Caco-2 (cell line): Measurements from ENCODE around the gene AGGF1. TPM values are rescaled to one million over a fixed set of nuclear protein-coding genes. Genes with fewer than 3 reads are reported as not detected.

Experiments used
- BruUV-seq: library from RNA; stranded (reverse); fragments of 400-500 nt; replicated peaks from 2 replicates; lab custom pipeline; 2021; lab: Mats Ljungman, UMichigan
- CTCF ChIA-PET: fragments of 300-600 bp; sonication (Branson Sonifier 250); formaldehyde crosslinking; loops from one replicate; lab custom pipeline; 2022; ENCODE audit warnings: antibody characterized with exemption; lab: Charles Lee
- POLR2A ChIA-PET: fragments of 300-600 bp; sonication (Branson Sonifier 250); formaldehyde crosslinking; loops from one replicate; lab custom pipeline; 2022; ENCODE audit warnings: antibody characterized with exemption; lab: Charles Lee
- DNase-seq, 2 experiments: peaks; one replicate each; pipeline versions ENCODE4 v3.0.0 to v3.0.0-alpha.2; 2020 to 2022
- H3K27me3 ChIP-seq: replicated peaks from 2 replicates; pipeline ENCODE4 v1.6.0; 2011; ENCODE audit warnings: low read length; ENCODE audit not compliant: control insufficient read depth, insufficient read depth
- H3K36me3 ChIP-seq: 2 replicates; pipeline ENCODE4 v1.5.1; 2011; ENCODE audit warnings: low read length; ENCODE audit not compliant: control insufficient read depth, insufficient read depth
- H3K4me1 ChIP-seq: fragments of 250-450 bp; sonication (Bioruptor Pico); 2 replicates; pipeline ENCODE4 v1.5.1; 2020; ENCODE audit warnings: mild to moderate bottlenecking
- H3K4me3 ChIP-seq: 2 replicates; pipeline ENCODE4 v1.5.1; 2011; ENCODE audit warnings: low read depth, mild to moderate bottlenecking, control low read depth, low read length
- H3K9me3 ChIP-seq: fragments of 250-450 bp; sonication (Bioruptor Pico); 2 replicates; pipeline ENCODE4 v1.5.1; 2020; ENCODE audit warnings: mild to moderate bottlenecking, moderate library complexity
- H3K27ac Mint-ChIP-seq: one replicate; pipeline ENCODE4 v1.8.0; 2022; ENCODE audit warnings: mixed read lengths; ENCODE audit not compliant: unreplicated experiment
- H3K27me3 Mint-ChIP-seq: one replicate; pipeline ENCODE4 v1.8.0; 2022; ENCODE audit warnings: mixed read lengths; ENCODE audit not compliant: insufficient read depth, unreplicated experiment
- H3K36me3 Mint-ChIP-seq: one replicate; pipeline ENCODE4 v1.8.0; 2022; ENCODE audit warnings: mild to moderate bottlenecking, mixed read lengths; ENCODE audit not compliant: insufficient read depth, unreplicated experiment
- H3K4me1 Mint-ChIP-seq: one replicate; pipeline ENCODE4 v1.8.0; 2022; ENCODE audit warnings: low read depth, mixed read lengths; ENCODE audit not compliant: unreplicated experiment
- H3K4me3 Mint-ChIP-seq: one replicate; pipeline ENCODE4 v1.8.0; 2022; ENCODE audit warnings: mild to moderate bottlenecking, moderate library complexity, mixed read lengths; ENCODE audit not compliant: unreplicated experiment
- H3K9me3 Mint-ChIP-seq: one replicate; pipeline ENCODE4 v1.8.0; 2022; ENCODE audit warnings: mixed read lengths; ENCODE audit not compliant: unreplicated experiment
- intact Hi-C: fragments of 100-400 bp; cut with micrococcal nuclease; formaldehyde crosslinking; loops from one replicate; pipeline ENCODE4 v1.10.0; 2022; ENCODE audit not compliant: unreplicated experiment
- total RNA-seq: library from RNA; stranded (reverse); gene quantifications from 2 replicates; pipeline ENCODE4 v1.2.3, GENCODE V29; 2022
- TF ChIP-seq, protein P1 (sequence below), 2 experiments: fragments of 200-600 bp in 1 of 2; IDR thresholded peaks; 1 replicate in 1 of 2; 2 replicates in 1 of 2; pipeline versions ENCODE4 v1.5.1 to v1.8.0; 2011 to 2022; ENCODE audit warnings: antibody characterized with exemption in 1 of 2, control low read depth in 1 of 2, inconsistent platforms in 1 of 2, low read depth in 1 of 2, low read length in 1 of 2, mild to moderate bottlenecking in 1 of 2, moderate library complexity in 1 of 2; ENCODE audit not compliant: insufficient read depth in 1 of 2, severe bottlenecking in 1 of 2, unreplicated experiment in 1 of 2

The AGGF1 gene
- total RNA-seq, 1 experiment from 2014 or later, result 20.2 TPM

DNA sequence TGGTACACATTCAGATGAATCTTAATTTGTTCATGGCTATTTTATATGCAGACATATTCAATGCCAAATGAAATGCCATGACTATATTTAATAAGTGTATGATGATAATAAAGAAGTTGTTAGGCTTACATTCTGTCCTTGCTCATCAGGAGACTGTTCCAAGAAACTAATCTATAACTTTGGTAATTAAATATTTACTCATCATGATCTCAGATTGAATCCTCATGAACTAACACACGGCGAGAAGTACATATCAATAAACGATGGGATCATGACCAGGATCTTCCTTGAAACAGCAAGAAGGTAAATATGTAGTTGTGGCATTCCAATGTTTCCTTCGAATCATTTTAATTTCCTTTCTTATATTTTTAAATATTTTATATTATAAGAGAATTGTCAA is 12.5 kb upstream of the AGGF1 start:
- H3K4me3 Mint-ChIP-seq, result no peak overlapping the region
- Histone ChIP-seq H3K27me3 (no peaks in the 10 kb centered on the region), H3K4me3 (no peak overlapping the region), H3K4me1 (no peaks in the 10 kb centered on the region), H3K9me3 (0 out of 2 replicates have a peak, but pooled peaks cover 4% of the 10 kb centered on the region), H3K36me3 (no peaks in the 10 kb centered on the region)
- no peaks in the 10 kb centered on the region for H3K27me3 Mint-ChIP-seq
- H3K4me1 Mint-ChIP-seq, result peaks cover 8% of the 10 kb centered on the region
- ChIA-PET POLR2A (no interaction called here), CTCF (interaction anchor here (3.6 kb wide), 1 partner anchor 148 kb away, joined by 43 read pairs; no protein-coding TSS in a partner anchor)
- no TSS peak for BruUV-seq
- peaks cover 6% of the 10 kb centered on the region for H3K9me3 Mint-ChIP-seq
- H3K27ac Mint-ChIP-seq, result no peak overlapping the region
- no peak for DNase-seq
- TF ChIP-seq, protein P1, sequence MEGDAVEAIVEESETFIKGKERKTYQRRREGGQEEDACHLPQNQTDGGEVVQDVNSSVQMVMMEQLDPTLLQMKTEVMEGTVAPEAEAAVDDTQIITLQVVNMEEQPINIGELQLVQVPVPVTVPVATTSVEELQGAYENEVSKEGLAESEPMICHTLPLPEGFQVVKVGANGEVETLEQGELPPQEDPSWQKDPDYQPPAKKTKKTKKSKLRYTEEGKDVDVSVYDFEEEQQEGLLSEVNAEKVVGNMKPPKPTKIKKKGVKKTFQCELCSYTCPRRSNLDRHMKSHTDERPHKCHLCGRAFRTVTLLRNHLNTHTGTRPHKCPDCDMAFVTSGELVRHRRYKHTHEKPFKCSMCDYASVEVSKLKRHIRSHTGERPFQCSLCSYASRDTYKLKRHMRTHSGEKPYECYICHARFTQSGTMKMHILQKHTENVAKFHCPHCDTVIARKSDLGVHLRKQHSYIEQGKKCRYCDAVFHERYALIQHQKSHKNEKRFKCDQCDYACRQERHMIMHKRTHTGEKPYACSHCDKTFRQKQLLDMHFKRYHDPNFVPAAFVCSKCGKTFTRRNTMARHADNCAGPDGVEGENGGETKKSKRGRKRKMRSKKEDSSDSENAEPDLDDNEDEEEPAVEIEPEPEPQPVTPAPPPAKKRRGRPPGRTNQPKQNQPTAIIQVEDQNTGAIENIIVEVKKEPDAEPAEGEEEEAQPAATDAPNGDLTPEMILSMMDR (IDR thresholded peaks at IDR 0.05; ENCODE audit: insufficient read depth in 1 of 2, low read depth in 1 of 2, low read length in 1 of 2, severe bottlenecking in 1 of 2, unreplicated experiment in 1 of 2), result no peak
- H3K36me3 Mint-ChIP-seq, result no peaks in the 10 kb centered on the region
- intact Hi-C loops, result loop anchor here (5.0 kb wide), 1 partner anchor 415 kb away; no protein-coding TSS in a partner anchor

DNA sequence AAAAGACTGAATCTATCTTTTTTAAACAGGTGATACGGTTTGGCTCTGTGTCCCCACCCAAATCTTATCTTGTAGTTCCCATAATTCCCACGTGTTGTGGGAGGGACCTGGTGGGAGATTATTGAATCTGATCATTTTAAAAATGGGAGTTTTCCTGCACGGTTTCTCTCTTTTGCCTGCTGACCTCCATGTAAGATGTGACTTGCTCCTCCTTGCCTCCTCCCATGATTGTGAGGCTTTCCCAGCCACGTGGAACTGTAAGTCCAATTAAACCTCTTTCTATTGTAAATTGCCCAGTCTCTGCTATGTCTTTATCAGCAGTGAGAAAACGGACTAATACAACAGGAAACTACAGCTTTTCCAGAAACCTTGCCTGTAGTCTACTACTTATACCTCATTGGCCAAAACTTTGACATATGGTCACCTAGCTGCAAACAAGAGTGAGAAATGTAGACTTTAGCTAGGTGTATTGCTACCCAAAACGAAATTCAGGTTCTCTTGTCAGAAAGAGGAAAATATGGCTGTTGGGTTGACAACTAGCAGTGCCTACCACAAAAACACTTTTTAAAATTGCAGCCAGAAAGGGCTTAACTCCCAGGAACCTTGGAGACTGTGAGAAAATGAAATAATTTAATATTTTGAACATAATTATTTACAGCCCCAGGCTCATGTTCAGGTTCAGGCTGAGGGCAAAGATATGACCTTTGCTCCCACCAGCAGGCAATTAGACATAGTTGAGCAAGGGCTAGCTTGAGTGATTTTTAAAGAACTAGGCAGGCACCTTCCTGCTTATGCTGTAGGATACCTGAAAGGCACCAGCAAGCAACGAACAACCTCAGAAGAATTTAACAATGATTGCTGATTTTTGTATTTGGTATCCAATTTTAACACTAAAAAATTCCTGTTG is 7.4 kb upstream of the AGGF1 start:
- Histone ChIP-seq H3K36me3 (no peaks in the 10 kb centered on the region), H3K27me3 (no peaks in the 10 kb centered on the region), H3K4me3 (no peak overlapping the region), H3K9me3 (peaks cover 5% of the 10 kb centered on the region; the same call in 1 of the 2 replicates), H3K4me1 (no peaks in the 10 kb centered on the region)
- Mint-ChIP-seq H3K9me3 (peaks cover 26% of the 10 kb centered on the region), H3K27ac (no peak overlapping the region), H3K4me1 (peaks cover 8% of the 10 kb centered on the region), H3K36me3 (no peaks in the 10 kb centered on the region), H3K27me3 (no peaks in the 10 kb centered on the region), H3K4me3 (no peak overlapping the region)
- no peak for DNase-seq
- BruUV-seq, result no TSS peak
- intact Hi-C loops, result no loop called here
- CTCF ChIA-PET, result no interaction called here
- TF ChIP-seq, protein P1 (IDR thresholded peaks at IDR 0.05; ENCODE audit: insufficient read depth in 1 of 2, low read depth in 1 of 2, low read length in 1 of 2, severe bottlenecking in 1 of 2, unreplicated experiment in 1 of 2), result no peak
- POLR2A ChIA-PET, result no interaction called here

DNA sequence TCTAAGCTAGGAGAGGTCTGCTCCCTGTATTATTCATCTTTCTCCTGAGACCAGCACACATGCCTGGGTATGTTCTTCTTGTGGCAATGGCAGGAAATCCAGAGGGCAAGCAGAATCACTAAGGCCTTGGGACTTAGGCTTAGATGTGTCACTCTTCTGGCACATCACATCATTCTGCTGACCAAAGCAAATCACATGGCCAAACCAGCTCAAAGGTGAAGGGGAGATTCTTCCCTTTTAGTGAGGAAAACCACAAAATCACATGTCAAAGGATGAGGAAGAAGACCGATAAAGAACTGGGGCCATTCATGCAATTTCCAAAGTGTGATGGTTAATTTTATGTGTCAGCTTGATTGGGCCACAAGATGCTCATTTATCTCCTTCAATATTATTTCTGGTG is 5.7 kb upstream of the AGGF1 start:
- Mint-ChIP-seq H3K4me3 (no peak overlapping the region), H3K36me3 (no peaks in the 10 kb centered on the region), H3K9me3 (peaks cover 43% of the 10 kb centered on the region), H3K27me3 (no peaks in the 10 kb centered on the region), H3K4me1 (peaks cover 6% of the 10 kb centered on the region), H3K27ac (no peak overlapping the region)
- Histone ChIP-seq H3K4me3 (no peak overlapping the region), H3K9me3 (peaks cover 13% of the 10 kb centered on the region), H3K4me1 (no peaks in the 10 kb centered on the region), H3K36me3 (no peaks in the 10 kb centered on the region), H3K27me3 (no peaks in the 10 kb centered on the region)
- TF ChIP-seq, protein P1 (IDR thresholded peaks at IDR 0.05; ENCODE audit: insufficient read depth in 1 of 2, low read depth in 1 of 2, low read length in 1 of 2, severe bottlenecking in 1 of 2, unreplicated experiment in 1 of 2), result no peak
- no TSS peak for BruUV-seq
- DNase-seq, result no peak
- intact Hi-C loops, result no loop called here
- ChIA-PET POLR2A (no interaction called here), CTCF (no interaction called here)
